ENCODE measurements around the gene THSD4.

- TF ChIP-seq, protein P1, sequence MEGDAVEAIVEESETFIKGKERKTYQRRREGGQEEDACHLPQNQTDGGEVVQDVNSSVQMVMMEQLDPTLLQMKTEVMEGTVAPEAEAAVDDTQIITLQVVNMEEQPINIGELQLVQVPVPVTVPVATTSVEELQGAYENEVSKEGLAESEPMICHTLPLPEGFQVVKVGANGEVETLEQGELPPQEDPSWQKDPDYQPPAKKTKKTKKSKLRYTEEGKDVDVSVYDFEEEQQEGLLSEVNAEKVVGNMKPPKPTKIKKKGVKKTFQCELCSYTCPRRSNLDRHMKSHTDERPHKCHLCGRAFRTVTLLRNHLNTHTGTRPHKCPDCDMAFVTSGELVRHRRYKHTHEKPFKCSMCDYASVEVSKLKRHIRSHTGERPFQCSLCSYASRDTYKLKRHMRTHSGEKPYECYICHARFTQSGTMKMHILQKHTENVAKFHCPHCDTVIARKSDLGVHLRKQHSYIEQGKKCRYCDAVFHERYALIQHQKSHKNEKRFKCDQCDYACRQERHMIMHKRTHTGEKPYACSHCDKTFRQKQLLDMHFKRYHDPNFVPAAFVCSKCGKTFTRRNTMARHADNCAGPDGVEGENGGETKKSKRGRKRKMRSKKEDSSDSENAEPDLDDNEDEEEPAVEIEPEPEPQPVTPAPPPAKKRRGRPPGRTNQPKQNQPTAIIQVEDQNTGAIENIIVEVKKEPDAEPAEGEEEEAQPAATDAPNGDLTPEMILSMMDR (IDR thresholded peaks at IDR 0.05) = no peak
- no peak for TF ChIP-seq SIN3A (IDR thresholded peaks at IDR 0.05; ENCODE audit: borderline replicate concordance, insufficient read depth, low read depth, low read length)
Measured at GRCh38 chr15:71225851-71226250, 110.6 kb downstream of the THSD4 start.
